ENCODE measurements around the gene NFATC2. TPM values are rescaled to one million over a fixed set of nuclear protein-coding genes. Genes with fewer than 3 reads are reported as not detected.

NFATC2 gene
- total RNA-seq, 1 experiment from 2014 or later = 6.3 TPM

- no peak overlapping the region for H2AFZ ChIP-seq
- POLR2A ChIA-PET (ENCODE audit: unreplicated experiment) = no interaction called here
- CTCF ChIA-PET = interaction anchor here (0.6 kb wide), 1 partner anchor 392 kb away, joined by 3 read pairs; no protein-coding TSS in a partner anchor
Observed at GRCh38 chr20:51380401-51381385, 161.8 kb downstream of the NFATC2 start.

GRCh38 chr20:51379601-51380341 is 162.7 kb downstream of the NFATC2 start:
- H3K79me2 ChIP-seq (ENCODE audit: low read depth) = no peaks in the 10 kb centered on the region
- H2AFZ ChIP-seq = no peak overlapping the region
- no peaks in the 10 kb centered on the region for H4K20me1 ChIP-seq (ENCODE audit: insufficient read depth)
- no peaks in the 10 kb centered on the region for H3K9me3 ChIP-seq (ENCODE audit: insufficient read depth, low read depth)
- no peaks in the 10 kb centered on the region for H3K9me2 ChIP-seq (ENCODE audit: insufficient read depth)
- H3K4me2 ChIP-seq = no peak overlapping the region
- H3K36me3 ChIP-seq (ENCODE audit: low read depth) = no peaks in the 10 kb centered on the region
- 0 out of 2 replicates have a peak, but pooled peaks cover 5% of the 10 kb centered on the region for H3K4me1 ChIP-seq (replicated peaks; ENCODE audit: insufficient read depth)
- no peak overlapping the region for H3K27ac ChIP-seq
- intact Hi-C loops (cut with micrococcal nuclease; ENCODE audit: unreplicated experiment) = no loop called here
- DNase-seq = no peak
- H3K4me3 ChIP-seq = no peak overlapping the region
- ChIA-PET POLR2A (ENCODE audit: unreplicated experiment) (no interaction called here), CTCF (no interaction called here)
- H3K27me3 ChIP-seq (ENCODE audit: insufficient read depth, low read depth) = no peaks in the 10 kb centered on the region
- TF ChIP-seq EZH2 (IDR thresholded peaks at IDR 0.05; ENCODE audit: low read depth) (no peak), CTCF (conservative IDR thresholded peaks at IDR 0.05) (no peak)
- BruUV-seq (replicated peaks) = no TSS peak
- H3F3A ChIP-seq (ENCODE audit: insufficient read depth, low read depth) = no peaks in the 10 kb centered on the region

More at GRCh38 chr20:51380401-51381385, 161.8 kb downstream of the NFATC2 start:
- Histone ChIP-seq H3K4me1 (replicated peaks; ENCODE audit: insufficient read depth) (0 out of 2 replicates have a peak, but pooled peaks cover 5% of the 10 kb centered on the region), H3K9me2 (ENCODE audit: insufficient read depth) (no peaks in the 10 kb centered on the region), H3K9me3 (ENCODE audit: insufficient read depth, low read depth) (no peaks in the 10 kb centered on the region), H3K79me2 (ENCODE audit: low read depth) (no peaks in the 10 kb centered on the region), H3K36me3 (ENCODE audit: low read depth) (no peaks in the 10 kb centered on the region), H3K27me3 (ENCODE audit: insufficient read depth, low read depth) (no peaks in the 10 kb centered on the region), H4K20me1 (ENCODE audit: insufficient read depth) (no peaks in the 10 kb centered on the region), H3K27ac (no peak overlapping the region), H3K4me3 (no peak overlapping the region), H3K4me2 (no peak overlapping the region), H3F3A (ENCODE audit: insufficient read depth, low read depth) (no peaks in the 10 kb centered on the region)
- no TSS peak for BruUV-seq (replicated peaks)
- no peak for TF ChIP-seq EZH2 (IDR thresholded peaks at IDR 0.05; ENCODE audit: low read depth)
- TF ChIP-seq CTCF (conservative IDR thresholded peaks at IDR 0.05) = no peak
- intact Hi-C loops (cut with micrococcal nuclease; ENCODE audit: unreplicated experiment) = no loop called here
- DNase-seq = no peak

GRCh38 chr20:51378171-51378928 is 164.2 kb downstream of the NFATC2 start:
- BruUV-seq (replicated peaks) = no TSS peak
- intact Hi-C loops (cut with micrococcal nuclease; ENCODE audit: unreplicated experiment) = no loop called here
- Histone ChIP-seq H2AFZ (no peak overlapping the region), H4K20me1 (ENCODE audit: insufficient read depth) (no peaks in the 10 kb centered on the region), H3K4me2 (no peak overlapping the region), H3K27ac (no peak overlapping the region), H3K9me3 (ENCODE audit: insufficient read depth, low read depth) (no peaks in the 10 kb centered on the region), H3K36me3 (ENCODE audit: low read depth) (no peaks in the 10 kb centered on the region), H3F3A (ENCODE audit: insufficient read depth, low read depth) (no peaks in the 10 kb centered on the region), H3K4me1 (replicated peaks; ENCODE audit: insufficient read depth) (peaks cover 9% of the 10 kb centered on the region; the same call in 1 of the 2 replicates), H3K9me2 (ENCODE audit: insufficient read depth) (no peaks in the 10 kb centered on the region), H3K4me3 (no peak overlapping the region), H3K27me3 (ENCODE audit: insufficient read depth, low read depth) (no peaks in the 10 kb centered on the region), H3K79me2 (ENCODE audit: low read depth) (no peaks in the 10 kb centered on the region)
- ChIA-PET POLR2A (ENCODE audit: unreplicated experiment) (no interaction called here), CTCF (interaction anchor here (0.6 kb wide), 2 partner anchors 18 to 219 kb away, joined by 5 to 7 read pairs; no protein-coding TSS in a partner anchor)
- TF ChIP-seq CTCF (conservative IDR thresholded peaks at IDR 0.05) (no peak), EZH2 (IDR thresholded peaks at IDR 0.05; ENCODE audit: low read depth) (no peak)
- no peak for DNase-seq

Data from PC-9 (cell line).